NCI-H345 (cell line): ENCODE measurements around the gene TAMALIN.
A peak's percentile ranks its signal among the peaks of the same experiment; 100 is the strongest.

Source experiments
- DNase-seq: peaks from one replicate; lab custom pipeline; 2025; lab: John Stamatoyannopoulos, UW

TAMALIN gene

DNA sequence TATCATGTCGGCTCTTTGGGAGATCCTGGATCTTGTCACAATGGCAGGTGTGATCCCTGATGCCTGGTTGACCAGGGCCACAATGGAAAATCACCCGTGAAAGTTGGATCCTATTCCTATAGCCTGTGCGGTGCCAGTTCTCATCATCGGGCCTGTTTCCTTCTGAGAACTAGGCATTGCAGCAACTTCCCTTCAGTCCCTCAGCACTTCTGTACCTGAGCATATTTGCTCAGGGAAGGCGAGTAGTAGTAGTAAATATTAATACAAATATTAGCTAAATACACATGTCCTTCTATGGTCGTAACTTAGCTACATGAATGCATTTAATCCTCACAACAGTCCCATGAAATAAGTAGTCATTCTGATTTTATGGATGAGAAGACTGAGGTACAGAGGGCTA lies 22.1 kb upstream of the TAMALIN start:
- DNase-seq, result no peak

DNA sequence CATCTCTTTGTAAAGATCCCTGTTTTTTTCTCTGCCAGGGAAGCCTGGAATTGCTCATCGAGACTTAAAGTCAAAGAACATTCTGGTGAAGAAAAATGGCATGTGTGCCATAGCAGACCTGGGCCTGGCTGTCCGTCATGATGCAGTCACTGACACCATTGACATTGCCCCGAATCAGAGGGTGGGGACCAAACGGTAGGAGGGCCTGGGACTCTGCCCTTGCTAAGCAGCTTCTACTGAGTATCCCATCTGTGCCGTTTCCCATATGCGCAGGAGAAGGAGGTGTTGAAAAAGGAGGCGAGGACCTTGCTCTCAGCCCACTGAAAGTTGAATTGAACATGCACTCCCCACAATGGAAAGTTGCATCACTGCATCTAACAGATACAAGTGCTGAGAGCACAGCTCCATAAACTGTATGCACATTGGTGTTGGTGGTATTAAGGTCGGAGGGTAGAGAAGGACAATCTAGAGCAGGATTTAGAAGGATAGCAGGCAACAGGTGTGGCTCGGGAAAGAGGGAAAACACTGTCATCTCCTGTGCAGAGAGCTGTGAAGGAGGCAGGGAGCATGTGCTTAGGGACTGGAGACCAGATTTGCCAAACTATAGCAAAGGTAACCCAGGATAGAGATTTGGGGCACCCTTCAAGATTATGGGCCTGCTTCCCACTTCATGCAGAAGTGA lies 21.5 kb upstream of the TAMALIN start:
- DNase-seq, result no peak

DNA sequence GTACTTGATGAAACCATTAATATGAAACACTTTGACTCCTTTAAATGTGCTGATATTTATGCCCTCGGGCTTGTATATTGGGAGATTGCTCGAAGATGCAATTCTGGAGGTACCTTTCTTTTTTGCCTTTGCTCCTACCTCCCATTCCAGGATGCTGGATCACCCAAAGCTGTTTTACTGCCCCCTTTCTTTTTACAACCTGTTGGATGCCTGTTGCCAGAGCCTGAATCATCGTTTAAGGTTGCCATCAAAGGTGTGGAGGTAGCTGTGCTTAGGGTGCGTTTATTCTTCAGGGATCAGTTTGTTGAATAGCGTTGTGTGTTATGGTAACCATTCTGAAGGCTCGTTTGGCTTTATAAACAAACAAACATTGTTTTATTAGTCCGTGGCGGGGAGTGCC lies 19.9 kb upstream of the TAMALIN start:
- no peak for DNase-seq

DNA sequence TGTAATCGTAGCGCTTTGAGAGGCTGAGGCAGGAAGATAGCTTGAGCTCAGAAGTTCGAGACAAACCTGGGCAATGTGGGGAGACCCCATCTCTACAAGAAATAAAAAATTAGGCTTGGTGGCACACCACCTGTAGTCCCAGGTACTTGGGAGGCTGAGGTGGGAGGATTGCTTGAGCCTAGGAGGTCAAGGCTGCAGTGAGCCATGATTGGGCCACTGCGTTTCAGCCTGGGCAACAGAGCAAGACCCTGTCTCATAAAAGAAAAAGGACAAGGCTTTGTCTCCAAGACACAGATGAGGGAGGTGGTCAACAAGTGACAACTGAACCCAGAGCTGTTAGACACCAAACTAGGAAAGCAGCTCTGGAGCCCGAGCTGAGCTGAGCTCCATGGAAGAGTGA lies 14.5 kb upstream of the TAMALIN start:
- no peak for DNase-seq

DNA sequence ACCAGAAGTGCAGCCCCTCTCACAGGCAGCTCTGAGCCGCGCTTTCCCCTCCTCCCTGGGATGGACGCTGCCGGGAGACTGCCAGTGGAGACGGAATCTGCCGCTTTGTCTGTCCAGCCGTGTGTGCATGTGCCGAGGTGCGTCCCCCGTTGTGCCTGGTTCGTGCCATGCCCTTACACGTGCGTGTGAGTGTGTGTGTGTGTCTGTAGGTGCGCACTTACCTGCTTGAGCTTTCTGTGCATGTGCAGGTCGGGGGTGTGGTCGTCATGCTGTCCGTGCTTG lies 12.3 kb upstream of the TAMALIN start:
- DNase-seq, result no peak

DNA sequence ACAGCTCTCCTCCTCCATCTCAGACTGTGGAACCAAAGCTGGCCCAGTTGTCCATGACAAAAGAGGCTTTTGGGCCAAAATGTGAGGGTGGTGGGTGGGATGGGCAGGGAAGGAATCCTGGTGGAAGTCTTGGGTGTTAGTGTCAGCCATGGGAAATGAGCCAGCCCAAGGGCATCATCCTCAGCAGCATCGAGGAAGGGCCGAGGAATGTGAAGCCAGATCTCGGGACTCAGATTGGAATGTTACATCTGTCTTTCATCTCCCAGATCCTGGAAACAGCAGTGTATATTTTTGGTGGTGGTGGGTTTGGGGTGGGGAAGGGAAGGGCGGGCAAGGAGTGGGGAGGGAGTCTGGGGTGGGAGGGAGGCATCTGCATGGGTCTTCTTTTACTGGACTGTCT lies 11.8 kb upstream of the TAMALIN start:
- no peak for DNase-seq

DNA sequence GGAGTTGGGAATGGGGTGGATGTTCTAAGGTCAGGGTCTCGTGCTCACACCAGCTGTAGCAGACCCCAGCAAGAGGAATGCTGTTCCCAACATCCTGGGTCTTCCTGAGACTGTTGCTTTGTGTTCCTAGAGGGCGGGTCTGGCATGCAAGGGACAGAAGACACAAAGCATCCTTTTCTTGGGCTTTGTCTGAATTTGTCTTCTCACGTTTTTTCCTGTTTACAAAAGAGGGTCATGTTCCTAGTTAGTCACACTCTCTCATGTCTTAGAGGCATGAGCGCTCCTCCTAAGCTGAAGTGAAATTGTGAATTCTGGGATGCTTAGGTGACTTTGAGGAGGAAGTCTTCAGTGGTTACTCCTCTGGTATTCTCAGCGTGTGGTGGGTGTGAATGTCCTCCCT lies 9.6 kb upstream of the TAMALIN start:
- DNase-seq, result no peak

DNA sequence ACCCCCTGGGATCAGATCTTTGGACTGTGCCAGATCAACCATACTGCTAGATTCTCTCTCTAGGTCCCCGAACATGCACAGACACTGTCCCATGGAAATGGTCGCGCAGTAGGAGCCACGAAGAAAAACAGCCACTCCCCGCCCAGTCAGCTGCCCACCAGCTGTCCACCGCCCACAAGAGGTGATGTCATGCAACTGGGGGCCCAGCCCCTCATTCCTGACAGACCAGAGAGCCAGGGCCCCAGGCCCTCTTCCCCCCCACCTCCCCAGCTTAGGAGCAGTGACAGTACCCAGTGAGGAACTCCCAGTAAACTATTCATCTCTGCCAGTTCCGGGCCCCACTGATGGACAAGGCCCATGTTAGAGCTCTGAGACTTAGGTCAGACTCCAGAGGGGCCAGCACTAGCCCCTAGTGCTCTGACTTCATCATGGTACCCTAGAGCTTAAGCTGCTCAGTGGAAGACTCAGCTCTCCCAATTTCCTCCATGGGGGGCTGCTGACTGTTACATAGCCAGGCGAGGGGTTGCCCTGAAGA lies 3.7 kb upstream of the TAMALIN start:
- DNase-seq, result no peak

DNA sequence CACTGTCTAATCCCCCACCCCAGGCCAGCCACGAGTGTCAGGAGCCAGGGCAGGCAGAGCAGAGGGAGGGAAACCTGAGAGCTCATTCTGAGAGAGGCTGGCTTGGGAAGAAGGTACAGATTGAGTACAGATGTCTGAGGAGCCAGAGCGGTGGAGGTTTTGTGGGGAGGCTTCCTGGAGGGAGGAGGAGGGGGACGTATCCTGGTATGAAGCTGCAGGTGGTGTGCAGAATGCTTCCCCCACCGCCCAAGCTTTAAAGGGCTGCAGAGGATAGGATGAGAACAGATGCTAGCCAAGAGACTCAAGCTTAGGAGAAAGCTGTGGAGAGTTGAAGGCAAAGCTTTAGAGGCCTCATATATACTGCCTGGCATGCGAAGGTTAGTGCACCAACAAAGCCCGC lies 3.2 kb upstream of the TAMALIN start:
- DNase-seq, result no peak

DNA sequence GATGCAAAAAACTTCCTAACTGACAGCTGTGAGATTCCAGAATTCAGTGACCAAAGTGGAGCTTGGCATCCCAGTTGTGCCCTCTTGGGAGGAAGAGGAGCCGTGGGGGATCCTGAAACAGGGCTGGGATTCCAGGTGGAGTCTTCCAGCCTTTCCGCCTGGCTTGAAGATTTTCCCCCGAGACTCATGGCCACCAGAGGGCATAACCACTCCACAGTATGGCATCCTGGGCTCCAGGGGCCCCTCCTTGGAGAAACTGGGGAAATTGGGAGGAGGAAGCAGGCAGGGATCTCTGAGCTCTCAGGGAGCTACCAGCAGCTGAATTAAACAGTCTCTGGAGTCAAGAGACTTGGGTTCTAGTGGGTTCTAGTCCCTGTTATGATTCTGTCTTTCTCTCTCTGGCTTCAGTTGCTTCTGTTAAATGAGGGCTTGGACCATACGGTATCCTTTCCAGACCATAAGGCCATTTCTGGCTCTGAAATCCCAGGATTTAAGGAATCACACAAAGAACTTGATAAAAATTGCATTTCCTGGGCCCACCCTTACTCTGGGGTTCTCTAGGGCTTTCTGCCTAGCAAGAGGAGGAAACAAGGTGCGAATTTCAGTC lies 2.6 kb upstream of the TAMALIN start:
- DNase-seq, result peak; percentile 69

DNA sequence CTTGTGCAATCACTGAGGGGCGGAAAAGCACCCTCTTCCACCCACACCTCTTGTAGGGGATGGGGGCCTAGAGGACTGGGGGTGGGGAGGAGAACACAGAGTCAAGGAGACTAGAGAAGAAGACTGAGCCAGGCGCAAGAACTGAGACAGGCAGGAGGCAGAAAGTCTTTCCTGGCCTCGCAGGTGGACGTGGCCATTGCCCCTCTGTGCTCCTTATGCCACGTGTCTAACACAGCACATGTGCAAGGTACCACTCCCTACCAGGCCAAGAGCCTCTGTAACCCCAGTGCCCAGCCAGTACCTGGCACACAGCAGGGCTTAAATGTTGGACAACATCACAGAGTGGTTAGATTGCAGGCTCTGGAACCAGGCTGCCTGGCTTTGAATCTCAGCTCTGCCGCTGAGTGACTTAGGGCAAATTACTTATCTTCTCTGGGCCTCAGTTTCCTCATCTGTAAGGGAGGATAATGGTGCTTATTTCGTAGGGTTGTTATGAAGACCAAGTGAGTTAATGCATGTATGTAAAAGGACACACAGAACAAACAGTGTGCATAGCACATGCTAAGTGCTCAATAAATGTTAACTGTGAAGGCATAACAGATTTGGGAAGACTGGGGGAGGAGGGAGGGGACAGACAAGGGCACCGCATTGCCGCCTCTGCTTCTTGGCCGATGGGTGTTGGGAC lies 1.4 kb upstream of the TAMALIN start:
- DNase-seq, result no peak

DNA sequence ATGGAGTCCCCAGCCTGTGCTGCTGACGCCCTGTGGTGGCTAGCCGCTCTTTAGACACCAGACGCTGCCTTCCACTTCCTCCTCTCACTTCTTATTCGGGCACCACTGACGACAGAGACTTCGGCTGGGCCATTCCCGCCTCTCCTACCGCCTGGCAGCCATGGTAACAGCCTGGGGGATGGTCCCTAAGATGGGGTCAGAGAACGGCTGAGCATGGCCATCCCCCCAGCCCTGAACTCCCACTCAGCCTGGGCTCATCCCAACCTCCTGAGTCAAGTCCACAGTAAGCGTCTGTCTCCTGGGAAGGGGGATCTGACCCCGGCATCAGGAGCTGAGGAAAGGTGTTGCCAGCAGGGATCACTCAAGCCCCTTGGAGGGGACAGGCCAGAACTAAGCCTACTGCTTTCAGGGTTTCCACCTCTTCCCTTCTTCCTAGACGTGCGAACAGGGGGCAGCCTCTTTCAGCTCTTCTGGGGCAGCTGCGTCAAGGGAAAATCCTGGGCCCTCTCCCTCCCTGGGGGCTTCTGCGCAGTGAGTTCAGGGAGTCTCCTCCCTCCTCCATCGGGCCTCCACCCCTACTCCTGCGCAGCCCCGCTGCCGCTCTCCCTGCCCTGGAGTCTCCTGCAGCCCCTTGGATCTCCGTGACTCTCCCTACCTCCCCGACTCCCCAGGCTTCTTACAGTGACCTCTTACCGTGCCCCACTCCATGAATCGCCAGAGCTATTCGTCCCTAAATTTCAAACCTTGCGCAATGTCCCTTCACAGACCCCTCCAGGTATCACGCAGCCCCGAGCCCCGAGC lies 643 bp upstream of the TAMALIN start:
- DNase-seq, result peak; percentile 55

DNA sequence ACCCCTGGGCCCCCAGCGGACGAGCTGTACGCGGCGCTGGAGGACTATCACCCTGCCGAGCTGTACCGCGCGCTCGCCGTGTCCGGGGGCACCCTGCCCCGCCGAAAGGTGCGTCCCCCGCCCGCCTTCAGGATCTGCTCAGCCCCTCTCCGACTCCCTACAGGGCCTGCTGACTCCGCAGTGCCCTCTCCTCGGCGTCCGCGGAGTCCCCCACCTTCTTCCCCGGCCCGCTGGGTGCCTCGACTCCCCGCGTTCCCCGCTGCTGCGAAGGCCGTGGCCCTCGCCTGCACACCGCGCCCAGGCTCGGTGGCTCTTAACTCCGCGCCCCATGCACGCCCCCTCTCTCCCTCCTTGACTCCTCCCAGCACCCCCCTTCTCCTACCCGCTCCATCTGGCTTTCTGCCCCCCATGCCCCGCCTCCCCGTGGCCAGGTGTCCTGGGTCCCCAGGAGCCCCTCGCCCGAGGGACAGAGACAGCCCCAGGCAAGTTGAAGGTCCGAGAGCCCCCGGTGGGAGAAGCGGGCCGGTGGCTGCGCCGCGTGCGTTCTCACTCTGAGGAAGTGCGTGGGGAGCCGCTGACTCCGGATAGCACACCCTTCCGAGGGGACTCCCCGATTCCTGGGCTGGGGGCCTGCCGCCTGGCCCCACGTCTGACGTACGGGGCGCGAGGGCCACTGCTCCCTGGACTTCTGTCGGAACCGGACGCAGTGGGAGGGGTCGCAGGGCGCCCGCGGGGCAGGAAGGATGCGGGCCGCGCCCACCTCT lies 594 bp downstream of the TAMALIN start:
- peak; percentile 37 for DNase-seq

DNA sequence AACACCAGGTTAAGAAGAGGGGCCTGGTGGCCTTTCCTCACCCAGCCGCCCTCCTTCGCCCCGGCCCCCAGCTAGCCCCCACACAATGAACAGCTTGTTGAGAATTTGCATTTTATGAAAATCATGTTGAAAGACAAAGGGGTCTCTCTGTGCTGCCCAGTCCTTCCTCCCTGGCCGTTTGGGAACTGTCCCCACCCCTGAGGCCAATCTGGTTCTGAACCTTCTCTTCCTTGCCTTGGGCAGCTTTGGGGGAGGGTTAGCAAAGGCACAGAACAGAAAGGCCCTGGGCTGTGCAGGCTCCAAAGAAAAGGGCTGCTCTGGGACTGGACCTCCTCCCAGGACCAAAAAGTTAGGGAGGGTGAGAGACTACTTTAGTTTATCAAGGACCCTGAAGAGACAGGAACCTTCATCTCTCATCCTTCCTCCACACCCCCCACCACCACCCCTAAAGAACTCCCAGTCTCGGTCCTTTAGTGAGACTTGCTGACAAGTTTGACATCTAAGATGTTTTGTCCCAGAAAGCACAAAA lies 1.3 kb downstream of the TAMALIN start:
- DNase-seq, result no peak

DNA sequence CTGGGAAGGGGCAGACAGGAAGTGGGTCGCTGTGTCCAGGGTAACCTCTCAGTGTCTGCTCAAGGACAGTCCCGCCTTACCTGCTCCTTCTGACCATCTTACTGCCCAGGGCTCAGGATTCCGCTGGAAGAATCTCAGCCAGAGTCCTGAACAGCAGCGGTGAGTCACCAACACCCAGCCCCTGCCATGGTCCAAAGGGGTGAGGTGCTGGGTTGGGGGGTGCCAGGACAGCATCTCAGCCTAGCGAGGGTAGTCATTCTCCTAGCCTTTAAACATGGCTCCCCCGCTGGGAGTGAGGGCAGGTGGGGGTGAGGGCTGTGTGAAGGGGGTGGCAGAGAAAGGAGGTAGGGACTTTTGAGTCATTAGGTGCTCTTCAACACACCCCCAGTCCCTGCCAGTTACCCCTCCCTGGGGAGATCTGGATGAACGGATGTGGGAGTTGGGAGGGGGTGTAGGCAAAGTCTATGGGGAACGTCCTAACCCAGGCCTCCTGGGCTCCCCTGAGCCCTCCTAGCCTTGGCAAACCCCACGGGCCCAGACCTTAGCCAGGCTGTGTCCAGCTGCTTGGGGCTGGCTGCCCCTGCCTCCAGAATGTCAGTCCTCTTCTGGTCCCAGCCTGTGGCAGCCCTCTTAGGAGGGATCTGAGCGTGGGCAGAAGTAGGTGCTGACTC lies 2.5 kb downstream of the TAMALIN start:
- no peak for DNase-seq

DNA sequence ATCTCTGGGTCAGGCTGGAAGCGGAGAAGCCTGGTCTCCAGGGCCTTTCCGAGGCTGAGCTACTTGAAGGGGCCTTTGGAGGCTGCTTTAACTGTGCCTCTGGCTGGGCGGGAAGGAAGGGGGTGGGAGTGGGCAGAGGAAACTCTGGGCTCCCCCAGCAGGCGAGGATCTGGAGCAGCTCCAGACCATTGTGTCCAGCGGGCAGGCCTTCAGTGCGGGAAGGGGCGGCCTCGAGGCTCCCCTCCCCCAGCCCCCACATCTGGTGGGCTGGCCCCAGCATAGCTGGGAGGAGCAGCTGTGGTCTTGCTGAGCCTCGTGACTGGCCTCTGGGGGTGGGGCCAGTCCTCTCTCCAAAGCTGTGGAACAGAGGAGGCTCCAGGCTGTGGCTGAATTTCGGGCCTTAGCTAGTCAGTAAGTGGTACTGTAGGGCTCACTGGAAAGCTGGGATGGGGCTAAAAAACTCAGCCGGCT lies 3.4 kb downstream of the TAMALIN start:
- no peak for DNase-seq

DNA sequence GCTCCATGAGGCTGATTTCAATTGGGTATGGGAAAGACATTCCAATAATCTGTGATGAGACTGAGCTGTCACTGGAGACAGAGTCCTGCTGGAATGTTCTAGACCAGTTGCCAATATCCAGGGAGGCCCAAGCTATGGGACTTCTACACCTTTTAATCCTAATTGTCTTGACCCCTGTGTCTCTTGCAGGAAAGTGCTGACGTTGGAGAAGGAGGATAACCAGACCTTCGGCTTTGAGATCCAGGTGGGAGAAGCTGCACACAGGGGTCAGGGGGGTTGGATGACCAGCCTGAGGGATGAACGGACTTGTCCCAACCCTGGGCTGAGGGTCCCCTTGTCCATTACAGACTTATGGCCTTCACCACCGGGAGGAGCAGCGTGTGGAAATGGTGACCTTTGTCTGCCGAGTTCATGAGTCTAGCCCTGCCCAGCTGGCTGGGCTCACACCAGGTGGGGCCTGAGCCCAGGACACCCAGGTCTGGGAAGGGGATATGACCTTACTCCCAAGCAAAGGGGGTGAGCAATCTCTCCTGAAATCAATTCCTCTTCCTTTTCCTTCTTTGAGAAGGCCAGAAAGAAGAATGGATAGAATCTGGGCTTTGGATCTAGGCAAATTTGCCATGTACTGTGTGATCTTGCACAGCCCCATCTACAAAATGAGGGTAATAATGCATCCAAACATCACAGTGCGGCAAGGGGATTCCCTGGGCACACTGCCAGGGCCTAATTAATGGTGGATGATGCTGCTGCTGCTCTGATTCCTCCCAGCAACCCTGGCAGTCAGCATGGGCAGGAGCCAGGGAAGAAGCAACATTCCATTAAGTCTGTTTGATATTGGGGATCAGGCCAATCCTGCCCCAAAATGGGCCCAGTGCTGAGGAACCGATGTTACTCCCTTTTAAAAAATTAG lies 4.2 kb downstream of the TAMALIN start:
- DNase-seq, result no peak

DNA sequence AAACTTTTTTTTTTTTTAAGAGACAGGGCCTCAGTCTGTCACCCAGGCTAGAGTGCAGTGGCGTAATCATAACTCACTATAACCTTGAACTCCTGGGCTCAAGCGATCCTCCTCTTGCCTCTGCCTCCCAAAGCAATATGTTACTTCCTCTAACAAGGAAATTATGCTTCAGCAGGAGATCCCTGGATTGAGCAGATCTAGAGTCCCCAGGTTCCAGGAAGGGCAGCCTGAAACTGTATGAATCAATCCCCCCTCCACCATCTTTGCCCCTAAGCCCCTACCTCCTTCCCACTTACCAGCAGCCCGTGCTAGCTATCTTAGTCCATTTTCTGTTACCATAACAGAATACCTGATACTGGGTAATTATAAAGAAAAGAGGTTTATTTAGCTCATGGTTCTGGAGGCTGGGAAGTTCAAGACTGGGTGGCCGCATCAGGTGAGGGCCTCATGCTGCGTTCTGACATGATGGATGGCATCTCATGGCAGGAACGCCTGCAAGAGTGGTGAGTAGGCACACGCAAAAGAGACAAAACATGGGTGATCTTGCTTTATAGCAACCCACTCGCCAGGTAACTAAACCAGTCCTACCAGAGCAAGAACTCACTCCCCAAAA lies 5.0 kb downstream of the TAMALIN start:
- no peak for DNase-seq

DNA sequence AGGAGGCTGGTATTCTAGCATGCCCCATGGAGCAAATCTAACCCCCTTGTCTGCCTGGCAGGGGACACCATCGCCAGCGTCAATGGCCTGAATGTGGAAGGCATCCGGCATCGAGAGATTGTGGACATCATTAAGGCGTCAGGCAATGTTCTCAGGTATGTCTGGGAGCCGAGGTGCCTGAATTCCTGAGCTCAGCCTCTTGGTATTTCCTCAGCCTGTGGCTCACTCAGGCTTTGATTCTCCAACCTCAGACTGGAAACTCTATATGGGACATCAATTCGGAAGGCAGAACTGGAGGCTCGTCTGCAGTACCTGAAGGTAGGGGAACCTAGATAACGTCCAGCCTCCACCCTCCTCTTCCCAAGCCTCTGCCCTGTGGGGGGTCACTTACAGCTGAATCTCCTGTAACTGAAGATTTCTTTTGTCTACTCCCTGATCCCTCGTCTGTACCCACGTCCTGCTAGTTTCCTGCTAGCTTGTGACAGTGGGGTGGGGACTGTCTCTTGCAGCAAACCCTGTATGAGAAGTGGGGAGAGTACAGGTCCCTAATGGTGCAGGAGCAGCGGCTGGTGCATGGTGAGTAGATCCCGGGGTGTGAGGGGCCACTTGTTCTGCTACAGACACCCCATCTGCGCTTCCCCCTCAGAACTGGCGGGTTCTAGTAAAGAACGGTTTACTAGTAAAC lies 7.0 kb downstream of the TAMALIN start:
- no peak for DNase-seq
